HEK293T (cell line): ENCODE data around the gene KIAA1671.

Source experiments
- CTCF ChIA-PET: fragments of 350-600 bp; formaldehyde crosslinking; extraction: SDS; loops from one replicate; lab custom pipeline; 2021; ENCODE audit warnings: antibody characterized with exemption, inconsistent platforms; lab: Yijun Ruan, JAX
- POLR2A ChIA-PET: fragments of 350-600 bp; formaldehyde crosslinking; extraction: SDS; loops from one replicate; lab custom pipeline; 2020; ENCODE audit warnings: antibody characterized with exemption, inconsistent platforms; lab: Yijun Ruan, JAX
- DNase-seq: peaks from one replicate; pipeline ENCODE4 v3.0.0; 2012; ENCODE audit warnings: mixed read lengths; ENCODE audit errors: extremely low spot score
- ARNT ChIP-seq: fragments of 450-650 bp; IDR thresholded peaks from 2 replicates; pipeline ENCODE4 v1.6.1; 2017; ENCODE audit warnings: mild to moderate bottlenecking
- BHLHE40 ChIP-seq: fragments of 450-650 bp; IDR thresholded peaks from 2 replicates; pipeline ENCODE4 v1.6.1; 2016; ENCODE audit warnings: mild to moderate bottlenecking, moderate library complexity, borderline replicate concordance
- CTBP1 ChIP-seq: fragments of 450-650 bp; IDR thresholded peaks from 2 replicates; pipeline ENCODE4 v1.6.1; 2016; ENCODE audit warnings: borderline replicate concordance
- ELF4 ChIP-seq: fragments of 450-650 bp; IDR thresholded peaks from 2 replicates; pipeline ENCODE4 v1.6.1; 2017; ENCODE audit warnings: antibody characterized with exemption
- FOXA1 ChIP-seq: fragments of 450-650 bp; IDR thresholded peaks from 2 replicates; pipeline ENCODE4 v1.6.1; 2016; ENCODE audit warnings: mild to moderate bottlenecking
- FOXK2 ChIP-seq: fragments of 450-650 bp; IDR thresholded peaks from 2 replicates; pipeline ENCODE4 v1.6.1; 2016; ENCODE audit warnings: mild to moderate bottlenecking
- FOXM1 ChIP-seq: fragments of 450-650 bp; IDR thresholded peaks from 2 replicates; pipeline ENCODE4 v1.6.1; 2017; ENCODE audit warnings: mild to moderate bottlenecking, borderline replicate concordance
- HDGF ChIP-seq: fragments of 450-650 bp; IDR thresholded peaks from 2 replicates; pipeline ENCODE4 v1.6.1; 2017; ENCODE audit warnings: antibody characterized with exemption, borderline replicate concordance
- L3MBTL2 ChIP-seq: fragments of 450-650 bp; conservative IDR thresholded peaks from 2 replicates; pipeline ENCODE4 v1.6.1; 2016; ENCODE audit warnings: mild to moderate bottlenecking
- LEF1 ChIP-seq: fragments of 450-650 bp; IDR thresholded peaks from 2 replicates; pipeline ENCODE4 v1.6.1; 2017; ENCODE audit warnings: mild to moderate bottlenecking, borderline replicate concordance
- NFRKB ChIP-seq: fragments of 450-650 bp; IDR thresholded peaks from 2 replicates; pipeline ENCODE4 v1.6.1; 2016; ENCODE audit warnings: mild to moderate bottlenecking, moderate library complexity
- SP1 ChIP-seq: fragments of 450-650 bp; IDR thresholded peaks from 2 replicates; pipeline ENCODE4 v1.6.1; 2017
- SUZ12 ChIP-seq: fragments of 450-650 bp; IDR thresholded peaks from 2 replicates; pipeline ENCODE4 v1.6.1; 2016; ENCODE audit warnings: mild to moderate bottlenecking
- TARDBP ChIP-seq: fragments of 450-650 bp; IDR thresholded peaks from 2 replicates; pipeline ENCODE4 v1.6.1; 2016
- ZNF384 ChIP-seq: fragments of 450-650 bp; IDR thresholded peaks from 2 replicates; pipeline ENCODE4 v1.6.1; 2016
- TF ChIP-seq, protein P1 (sequence below): fragments of 450-650 bp; IDR thresholded peaks from 2 replicates; pipeline ENCODE4 v1.6.1; 2016

KIAA1671 gene

DNA sequence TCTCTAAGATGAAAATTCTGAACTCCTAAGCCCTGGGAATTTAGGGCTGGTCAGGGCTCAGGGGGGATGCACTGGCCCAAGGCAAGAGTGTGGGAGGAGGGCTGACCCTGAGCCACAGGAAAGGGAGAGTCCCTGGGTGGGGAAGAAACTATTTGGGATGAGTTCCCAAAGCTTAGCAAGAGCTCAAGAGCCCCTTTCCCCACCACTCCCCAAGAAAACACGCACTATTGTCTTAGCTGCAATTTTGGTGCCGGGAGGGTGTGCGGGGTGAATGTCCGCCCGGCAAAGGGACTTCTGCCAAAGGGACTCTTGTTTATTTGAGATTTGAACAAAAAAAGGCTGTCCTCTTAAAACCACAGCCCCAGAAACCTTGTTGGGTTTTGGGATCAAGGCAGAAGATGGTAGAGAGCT, 37.0 kb downstream of the KIAA1671 start:
- POLR2A ChIA-PET: no interaction called here
- TF ChIP-seq CTBP1 (no peak), BHLHE40 (no peak), FOXM1 (no peak), ARNT (no peak), FOXA1 (no peak), FOXK2 (no peak), LEF1 (no peak), ZNF384 (no peak), TARDBP (no peak), ELF4 (no peak), NFRKB (no peak), SUZ12 (no peak)
- TF ChIP-seq, protein P1, sequence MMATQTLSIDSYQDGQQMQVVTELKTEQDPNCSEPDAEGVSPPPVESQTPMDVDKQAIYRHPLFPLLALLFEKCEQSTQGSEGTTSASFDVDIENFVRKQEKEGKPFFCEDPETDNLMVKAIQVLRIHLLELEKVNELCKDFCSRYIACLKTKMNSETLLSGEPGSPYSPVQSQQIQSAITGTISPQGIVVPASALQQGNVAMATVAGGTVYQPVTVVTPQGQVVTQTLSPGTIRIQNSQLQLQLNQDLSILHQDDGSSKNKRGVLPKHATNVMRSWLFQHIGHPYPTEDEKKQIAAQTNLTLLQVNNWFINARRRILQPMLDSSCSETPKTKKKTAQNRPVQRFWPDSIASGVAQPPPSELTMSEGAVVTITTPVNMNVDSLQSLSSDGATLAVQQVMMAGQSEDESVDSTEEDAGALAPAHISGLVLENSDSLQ: no peak
- DNase-seq: no peak
- CTCF ChIA-PET: no interaction called here

GRCh38 chr22:24990344-24990905, 37.9 kb downstream of the KIAA1671 start:
- no peak for DNase-seq
- POLR2A ChIA-PET: interaction anchor here (0.6 kb wide), 1 partner anchor 14 kb away, joined by 3 read pairs; no protein-coding TSS in a partner anchor
- CTCF ChIA-PET: no interaction called here
- no peak for TF ChIP-seq LEF1
- no peak for TF ChIP-seq ZNF384
- TF ChIP-seq SUZ12: no peak
- TF ChIP-seq, protein P1: no peak
- TF ChIP-seq SP1: no peak
- TF ChIP-seq BHLHE40: no peak
- no peak for TF ChIP-seq CTBP1
- TF ChIP-seq ELF4: no peak
- no peak for TF ChIP-seq FOXA1
- TF ChIP-seq L3MBTL2: no peak
- no peak for TF ChIP-seq HDGF
- TF ChIP-seq FOXM1: no peak
- no peak for TF ChIP-seq TARDBP
- TF ChIP-seq ARNT: no peak
- no peak for TF ChIP-seq NFRKB
- no peak for TF ChIP-seq FOXK2

DNA sequence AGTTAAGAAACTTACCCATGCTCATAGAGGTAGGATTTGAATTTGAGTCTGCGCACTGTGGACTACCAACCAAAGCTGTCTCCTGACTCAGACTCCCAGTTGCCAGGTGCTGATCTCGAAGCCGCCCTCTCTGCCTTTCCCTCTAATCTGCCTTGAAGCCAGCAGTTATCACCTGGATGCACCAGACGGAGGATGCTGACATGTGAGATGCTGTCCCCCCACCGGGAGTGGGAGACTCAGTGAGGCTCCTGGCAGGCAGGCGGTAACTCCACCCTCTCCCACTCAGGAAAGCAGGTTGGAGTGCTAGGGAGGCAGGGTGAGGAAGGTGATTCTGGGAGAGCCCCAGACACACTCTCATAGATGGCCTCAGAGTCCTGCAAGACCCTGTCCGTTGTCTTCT, 40.4 kb downstream of the KIAA1671 start:
- ChIA-PET POLR2A (no interaction called here), CTCF (no interaction called here)
- DNase-seq: no peak
- no peak for TF ChIP-seq TARDBP
- TF ChIP-seq LEF1: no peak
- TF ChIP-seq, protein P1: no peak
- TF ChIP-seq CTBP1: no peak
- TF ChIP-seq NFRKB: no peak
- no peak for TF ChIP-seq FOXA1
- no peak for TF ChIP-seq L3MBTL2

DNA sequence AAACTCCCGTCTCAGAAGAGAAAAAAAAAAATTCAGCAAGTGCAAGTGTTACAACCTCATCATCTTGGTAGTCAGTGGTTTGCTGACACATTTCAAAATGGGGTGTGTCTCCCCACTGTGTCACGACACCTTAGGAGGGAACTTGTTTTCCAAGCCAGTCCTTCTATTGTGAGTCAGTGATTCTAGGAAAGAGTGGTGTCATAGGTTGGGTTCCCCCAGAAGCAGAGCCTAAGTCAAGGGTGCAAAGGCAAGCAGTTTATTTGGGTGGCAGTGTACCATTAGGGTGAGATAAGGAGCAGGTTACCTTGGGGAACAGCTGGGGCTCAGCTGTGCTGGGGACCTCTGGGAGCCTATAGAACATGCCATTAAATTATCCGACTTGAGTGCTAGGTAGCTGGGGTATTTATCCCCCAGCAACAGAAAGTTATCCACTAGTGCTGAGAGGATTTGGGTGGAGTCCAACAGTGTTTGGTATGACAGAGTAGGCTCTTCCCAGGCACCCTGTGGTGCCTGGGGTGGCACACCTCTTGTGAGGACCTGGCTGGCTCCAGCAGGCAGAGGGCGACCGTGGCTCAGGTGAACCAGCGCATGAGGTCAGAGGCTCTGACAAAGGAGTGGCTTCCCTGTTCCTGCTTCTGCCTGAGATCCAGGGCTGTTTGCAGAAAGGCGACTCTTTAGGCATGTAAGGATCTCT, 41.7 kb downstream of the KIAA1671 start:
- POLR2A ChIA-PET: no interaction called here

DNA sequence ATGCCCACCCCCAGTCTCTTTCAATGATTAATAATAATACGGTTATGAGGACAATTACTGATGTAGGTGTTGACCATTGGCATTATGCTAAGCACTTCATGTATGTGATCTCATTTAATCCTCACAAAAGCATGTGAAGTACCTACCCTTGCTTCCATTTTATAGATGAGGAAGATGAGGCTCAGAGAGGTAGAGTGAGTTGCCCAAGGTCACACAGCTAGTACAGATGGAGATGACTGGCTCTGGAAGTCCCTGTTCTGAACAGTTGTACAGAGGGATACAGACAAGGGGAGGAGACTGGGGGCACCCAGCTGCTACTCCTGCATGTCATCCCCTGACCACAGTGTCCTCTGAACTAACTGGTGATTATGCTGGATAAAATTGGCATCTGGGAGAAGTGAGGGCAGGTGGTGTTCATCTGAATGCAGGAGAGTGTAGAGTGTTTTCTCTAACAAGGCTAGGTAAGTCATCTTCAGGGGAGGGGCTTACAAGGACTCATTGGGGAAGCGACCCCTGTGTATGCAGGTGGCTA, 43.2 kb downstream of the KIAA1671 start:
- no peak for TF ChIP-seq FOXK2
- TF ChIP-seq FOXM1: no peak
- no peak for TF ChIP-seq CTBP1
- TF ChIP-seq TARDBP: no peak
- TF ChIP-seq BHLHE40: no peak
- TF ChIP-seq LEF1: no peak
- TF ChIP-seq ELF4: no peak
- TF ChIP-seq FOXA1: no peak
- no peak for TF ChIP-seq NFRKB
- no peak for TF ChIP-seq SP1
- POLR2A ChIA-PET: interaction anchor here (1.0 kb wide), 1 partner anchor 43 kb away, joined by 3 read pairs; no protein-coding TSS in a partner anchor
- no peak for DNase-seq
- CTCF ChIA-PET: no interaction called here

More for the DNA sequence above, 41.7 kb downstream of the KIAA1671 start:
- DNase-seq: no peak
- no peak for TF ChIP-seq ZNF384
- TF ChIP-seq ELF4: no peak
- CTCF ChIA-PET: interaction anchor here (0.7 kb wide), 1 partner anchor 54 kb away, joined by 4 read pairs; no protein-coding TSS in a partner anchor

DNA sequence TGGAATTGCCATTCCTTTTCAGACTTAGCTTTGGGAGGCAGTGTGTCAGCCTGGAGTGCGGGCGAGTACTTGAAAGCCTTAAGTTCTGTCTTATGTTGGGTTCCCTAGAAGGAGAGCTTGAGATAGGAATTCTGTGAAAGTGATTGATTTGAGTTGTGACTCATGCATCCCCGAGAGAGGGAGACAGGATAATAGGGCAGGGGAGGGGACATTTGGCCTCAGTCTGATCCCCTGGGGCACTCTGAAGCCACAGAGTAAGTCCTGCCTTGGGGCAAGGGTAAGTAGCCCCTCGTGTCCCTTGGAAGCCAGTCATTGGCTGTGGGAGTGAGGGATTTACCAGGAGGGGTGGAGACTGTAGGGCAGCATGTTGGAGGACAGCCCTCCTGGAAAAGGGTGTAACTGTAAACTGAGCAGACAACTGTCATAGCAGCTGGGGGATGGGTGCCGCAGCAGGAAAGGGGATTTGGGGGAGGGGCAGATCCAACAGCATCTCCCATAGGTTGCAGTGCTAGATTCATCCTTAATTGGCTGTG, 44.0 kb downstream of the KIAA1671 start:
- peak; percentile 67 for DNase-seq
- ChIA-PET CTCF (no interaction called here), POLR2A (interaction anchor here (1.0 kb wide), 1 partner anchor 43 kb away, joined by 3 read pairs; no protein-coding TSS in a partner anchor)
- no peak for TF ChIP-seq ARNT
- TF ChIP-seq, protein P1: peak; percentile 82
